Measurements from ENCODE around the gene IL1RL1.

IL1RL1 gene

DNA sequence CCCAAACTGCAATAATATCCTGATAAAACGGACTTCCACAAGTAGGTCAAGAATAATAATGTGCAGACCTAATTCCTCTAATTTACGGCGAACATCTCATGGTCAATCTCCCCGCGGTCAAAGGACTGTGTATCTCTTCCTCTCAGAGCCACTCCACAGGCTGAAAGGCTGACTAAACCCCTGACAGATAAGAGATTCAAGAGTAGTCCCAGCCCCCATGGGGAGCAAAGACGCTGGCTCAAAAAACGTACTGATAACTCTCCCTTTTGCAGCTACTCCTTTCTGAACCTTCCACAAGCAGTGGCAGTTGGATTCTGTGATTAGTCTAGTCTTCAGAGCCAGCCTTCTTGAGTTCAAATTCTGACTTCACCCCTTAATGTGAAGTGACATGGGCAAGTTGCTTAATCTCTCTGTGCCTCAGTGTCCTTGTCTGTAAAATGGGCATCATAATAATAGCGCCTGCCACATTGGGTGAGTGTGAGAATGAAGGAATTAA, 24.6 kb downstream of the IL1RL1 start:
- DNase-seq (ENCODE audit: low read depth) = no peak

- DNase-seq (ENCODE audit: low read depth) = no peak
Measured at GRCh38 chr2:102336502-102336945, 25.2 kb downstream of the IL1RL1 start.

DNA sequence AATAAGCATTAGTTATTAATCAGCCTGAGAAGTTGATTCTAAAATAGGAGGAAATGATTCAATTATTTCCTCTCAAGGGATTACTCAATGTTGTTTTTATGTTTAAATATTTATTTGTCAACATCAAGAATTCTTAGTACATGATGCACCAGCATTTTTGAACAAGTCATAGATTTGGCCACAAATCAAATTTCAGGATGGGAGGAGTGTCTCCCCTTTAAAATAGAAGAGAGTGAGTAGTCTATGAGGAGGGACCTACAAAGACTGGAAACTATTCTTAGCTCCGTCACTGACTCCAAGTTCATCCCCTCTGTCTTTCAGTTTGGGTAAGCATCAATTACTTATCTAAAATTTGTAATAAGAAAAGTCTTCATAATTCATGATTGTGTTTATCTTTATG, 25.6 kb downstream of the IL1RL1 start:
- no peak for DNase-seq (ENCODE audit: low read depth)

DNA sequence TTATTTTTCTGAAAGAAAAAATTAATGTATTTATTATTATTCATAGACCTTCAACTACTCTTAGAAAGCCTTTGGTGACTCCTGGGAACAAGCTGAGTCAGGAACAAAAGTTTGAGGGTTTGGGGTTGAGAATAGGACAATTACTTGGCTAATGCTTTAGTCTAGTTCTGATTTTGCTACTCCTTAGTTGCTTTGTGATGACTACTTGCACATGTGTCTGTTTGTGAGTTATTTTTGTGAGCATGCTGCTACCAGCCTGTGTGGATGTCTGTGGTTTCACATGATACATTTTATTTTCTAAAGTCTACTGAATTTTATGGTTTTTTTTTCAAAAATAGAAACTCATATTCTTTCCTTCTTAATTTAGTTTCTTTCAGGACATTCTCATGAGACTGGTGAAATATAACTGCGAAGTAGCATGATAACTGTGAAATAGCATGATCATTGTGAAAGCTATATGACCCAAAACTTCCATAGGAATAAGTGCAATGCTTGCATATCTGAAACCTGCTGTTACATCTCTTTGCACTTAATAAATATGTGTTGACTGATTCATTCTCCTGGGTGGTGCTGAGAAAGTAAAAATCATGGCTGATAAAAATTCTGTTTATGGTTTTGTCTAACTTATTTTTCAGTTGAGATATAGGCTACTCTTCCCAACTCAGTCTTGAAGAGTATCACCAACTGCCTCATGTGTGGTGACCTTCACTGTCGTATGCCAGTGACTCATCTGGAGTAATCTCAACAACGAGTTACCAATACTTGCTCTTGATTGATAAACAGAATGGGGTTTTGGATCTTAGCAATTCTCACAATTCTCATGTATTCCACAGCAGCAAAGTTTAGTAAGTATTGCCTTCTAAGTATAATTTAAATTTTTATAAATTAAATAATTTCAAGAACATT, 26.4 kb downstream of the IL1RL1 start:
- no peak for DNase-seq (ENCODE audit: low read depth)

GRCh38 chr2:102340778-102341177, 29.4 kb downstream of the IL1RL1 start:
- no peak for DNase-seq (ENCODE audit: low read depth)

GRCh38 chr2:102342888-102343287, 31.5 kb downstream of the IL1RL1 start:
- no peak for DNase-seq (ENCODE audit: low read depth)

DNA sequence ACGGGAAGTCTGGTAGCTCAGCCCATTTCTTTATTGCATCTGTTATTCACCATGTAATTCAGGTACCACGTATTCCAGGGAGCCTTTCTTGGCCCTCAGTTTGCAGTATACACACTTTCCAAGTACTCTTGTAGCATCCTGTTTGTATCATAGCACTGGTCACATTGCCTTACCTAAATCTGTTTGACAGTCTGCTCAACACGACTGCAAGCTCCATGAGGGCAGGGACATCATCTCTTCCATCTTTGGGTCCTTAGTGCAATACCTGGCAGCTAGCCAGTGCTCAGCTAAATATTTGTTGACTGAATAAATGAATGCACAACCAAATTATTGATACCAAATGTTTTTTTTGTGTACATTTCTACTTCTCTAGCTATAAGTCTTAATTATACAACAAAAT, 33.0 kb downstream of the IL1RL1 start:
- DNase-seq (ENCODE audit: low read depth) = no peak

- no peak for DNase-seq (ENCODE audit: low read depth)
Measured at GRCh38 chr2:102345329-102345920, 34.1 kb downstream of the IL1RL1 start.

GRCh38 chr2:102346381-102347130, 35.2 kb downstream of the IL1RL1 start:
- DNase-seq (ENCODE audit: low read depth) = no peak

GRCh38 chr2:102350137-102350793, 38.9 kb downstream of the IL1RL1 start:
- DNase-seq (ENCODE audit: low read depth) = no peak

GRCh38 chr2:102355526-102356380, 44.4 kb downstream of the IL1RL1 start, which contains the start of gene IL18R1:
Gene IL18R1, plus strand, starts transcription at chr2:102355796. Its CDS starts 6,865 bp downstream, at chr2:102362661.
- no peak for DNase-seq (ENCODE audit: low read depth)

- no peak for DNase-seq (ENCODE audit: low read depth)
Measured at GRCh38 chr2:102356381-102356712, 45.0 kb downstream of the IL1RL1 start.

- DNase-seq (ENCODE audit: low read depth) = no peak
Measured at GRCh38 chr2:102356741-102357140, 45.4 kb downstream of the IL1RL1 start.

DNA sequence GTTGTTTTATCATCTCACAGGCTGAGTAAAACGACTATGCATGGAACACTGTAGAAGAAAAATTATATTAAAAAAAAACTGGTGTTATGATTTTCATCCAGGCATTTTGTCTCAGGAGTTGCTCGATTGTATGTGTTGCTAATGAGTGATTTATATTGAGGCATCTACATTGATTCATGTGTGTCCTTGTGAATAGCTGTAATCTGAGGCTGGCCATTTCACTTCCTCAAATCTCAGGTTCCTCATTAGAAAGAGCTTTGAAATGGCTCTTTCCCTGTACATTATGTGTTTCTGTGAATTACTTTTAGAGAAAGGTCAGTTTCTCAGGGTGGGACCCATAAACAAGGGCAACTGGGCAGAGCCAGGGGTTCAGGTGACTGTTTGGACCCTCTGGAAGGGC, 46.6 kb downstream of the IL1RL1 start:
- no peak for DNase-seq (ENCODE audit: low read depth)

GRCh38 chr2:102358496-102358895, 47.1 kb downstream of the IL1RL1 start:
- DNase-seq (ENCODE audit: low read depth) = no peak

DNA sequence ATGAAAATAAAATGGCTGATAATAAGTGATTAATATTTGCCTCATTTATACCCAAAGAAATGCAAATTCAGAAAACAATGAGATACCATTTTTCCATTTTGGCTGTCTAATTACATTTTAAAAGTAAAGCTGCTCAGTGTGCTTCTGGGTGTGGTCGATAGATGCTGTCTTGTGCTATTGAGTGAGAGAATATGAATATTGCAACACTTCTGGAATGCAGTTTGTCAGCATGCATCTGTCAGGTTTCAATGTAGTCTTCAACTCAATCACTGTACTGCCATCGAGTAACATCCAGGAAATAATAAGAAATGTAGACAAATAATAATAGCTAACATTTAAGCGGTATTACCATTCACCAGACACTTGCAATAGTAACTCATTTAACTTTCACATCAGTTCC, 48.2 kb downstream of the IL1RL1 start:
- no peak for DNase-seq (ENCODE audit: low read depth)

DNA sequence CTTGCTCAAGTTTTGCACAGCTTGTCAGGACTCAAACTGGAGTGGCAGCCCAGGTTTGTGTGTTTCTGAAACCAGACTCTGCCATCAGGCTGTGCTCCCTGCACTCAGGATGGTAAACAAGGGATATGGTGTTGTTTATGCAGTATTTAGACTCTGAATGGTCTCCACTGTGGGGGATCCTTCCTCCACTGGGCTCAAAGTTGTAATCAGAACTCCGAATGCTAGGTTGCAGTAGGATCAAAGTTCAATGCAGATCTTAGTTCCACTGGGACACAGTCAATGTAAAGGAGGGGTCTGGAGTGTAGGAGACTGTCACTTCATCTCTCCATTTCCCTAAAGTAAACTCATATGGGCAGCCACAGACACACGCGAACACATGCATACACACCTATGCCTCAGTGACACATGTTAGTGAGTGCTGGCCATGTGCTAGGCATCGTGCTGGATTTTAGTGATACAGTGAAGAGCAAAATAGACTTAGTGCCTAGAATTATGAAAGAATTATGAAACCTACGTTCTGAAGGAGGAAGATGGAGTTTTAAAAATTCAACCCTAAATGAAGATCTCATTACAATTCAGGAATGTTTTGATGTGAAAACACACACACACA, 50.4 kb downstream of the IL1RL1 start:
- no peak for DNase-seq (ENCODE audit: low read depth)

GRCh38 chr2:102365763-102366162, 54.4 kb downstream of the IL1RL1 start:
- DNase-seq (ENCODE audit: low read depth) = no peak

DNA sequence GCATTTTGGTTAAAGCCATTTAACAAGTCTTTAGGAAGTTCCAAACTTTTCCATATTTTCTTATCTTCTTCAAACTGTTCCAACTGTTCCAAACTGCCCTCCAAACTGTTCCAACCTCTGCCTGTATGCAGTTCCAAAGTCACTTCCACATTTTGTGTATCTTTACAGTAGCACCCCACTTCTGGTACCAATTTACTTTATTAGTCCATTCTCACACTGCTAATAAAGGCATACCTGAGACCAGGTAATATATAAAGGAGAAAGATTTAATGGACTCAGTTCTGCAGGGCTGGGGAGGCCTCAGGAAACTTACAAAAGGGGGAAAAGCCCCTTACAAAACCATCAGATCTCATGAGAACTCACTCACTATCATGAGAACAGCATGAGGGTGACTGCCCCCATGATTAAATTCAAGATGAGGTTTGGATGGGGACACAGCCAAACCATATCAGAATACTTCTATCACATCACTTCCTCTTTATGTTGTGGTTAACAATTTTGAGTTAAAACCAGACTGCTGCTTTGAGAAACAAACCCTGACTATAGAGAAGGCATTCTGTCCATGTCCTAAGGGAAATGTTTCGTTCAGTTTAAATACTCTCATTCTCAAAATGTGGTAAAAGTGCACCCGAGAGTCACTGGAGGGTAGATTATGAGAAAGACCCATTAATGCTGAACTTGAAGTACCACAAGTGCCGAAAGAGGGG, 55.2 kb downstream of the IL1RL1 start:
- no peak for DNase-seq (ENCODE audit: low read depth)

DNA sequence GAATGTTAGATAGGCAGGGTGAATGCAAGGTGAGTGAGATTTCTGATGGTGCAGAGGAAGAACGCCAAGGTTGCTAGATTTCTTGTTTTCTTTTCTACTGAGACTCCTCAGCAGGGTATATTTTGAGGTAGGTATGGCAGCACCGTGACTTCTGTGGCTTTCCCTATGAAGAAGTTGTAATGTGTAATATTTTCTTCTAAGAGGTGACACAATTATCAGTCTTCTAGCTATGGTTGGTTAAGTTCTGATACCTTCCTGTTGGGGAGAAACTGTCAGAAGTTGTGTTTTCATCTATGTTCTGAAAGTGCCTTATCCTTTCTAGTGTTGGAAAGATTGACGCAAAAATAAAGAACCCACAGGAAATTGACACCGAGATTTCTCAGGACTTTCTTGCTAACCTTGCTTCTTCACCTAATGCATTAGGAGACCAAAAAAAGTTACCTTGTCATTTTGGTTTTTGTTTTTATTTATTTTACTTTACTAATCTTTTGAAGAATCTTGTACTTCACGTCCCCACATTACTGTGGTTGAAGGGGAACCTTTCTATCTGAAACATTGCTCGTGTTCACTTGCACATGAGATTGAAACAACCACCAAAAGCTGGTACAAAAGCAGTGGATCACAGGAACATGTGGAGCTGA, 56.1 kb downstream of the IL1RL1 start:
- no peak for DNase-seq (ENCODE audit: low read depth)

Measured in HS-5 (cell line).